Measurements from ENCODE around the gene STAT1. TPM values are rescaled to one million over a fixed set of nuclear protein-coding genes. Genes with fewer than 3 reads are reported as not detected.

The STAT1 gene
- total and polyA plus RNA-seq, 10 of the 15 experiments (the other 5 are each of a cell fraction or from before 2014, with no cell fraction given): 81.8 to 398 (median 307) TPM

DNA sequence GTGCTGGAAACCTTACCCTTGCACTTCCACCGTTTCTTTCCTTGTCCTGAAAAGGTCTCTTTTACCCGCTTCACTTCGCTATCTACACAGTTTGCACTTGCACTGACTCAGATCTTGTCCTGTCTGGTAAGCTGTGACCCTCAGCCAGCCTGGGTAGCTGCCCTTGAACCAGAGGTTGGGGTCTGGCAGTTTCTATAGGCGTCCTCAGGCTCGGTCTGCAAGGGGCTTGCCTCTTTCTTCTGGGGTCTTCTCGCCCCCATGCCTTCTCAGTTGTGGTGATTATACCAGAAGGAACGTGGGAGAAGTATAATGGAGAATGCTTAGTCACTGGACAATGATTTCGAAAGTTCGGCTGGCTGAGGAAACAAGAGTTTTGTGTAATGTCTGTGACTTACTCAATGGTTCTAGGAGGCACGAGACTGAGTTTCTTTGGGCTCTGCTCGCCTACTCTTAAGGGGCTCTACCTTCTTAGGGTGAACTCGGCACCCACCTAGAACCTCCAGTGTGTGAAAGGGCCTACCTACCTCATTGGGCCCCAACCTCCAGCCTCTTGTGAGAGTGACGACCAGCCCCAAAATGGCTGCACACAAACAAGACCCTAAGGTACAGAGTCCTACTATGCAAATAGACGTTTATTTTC, 6.9 kb upstream of the STAT1 start:
- ChIA-PET POLR2A (interaction anchor here (0.6 to 3.2 kb wide), 7 partner anchors 9 to 173 kb away, joined by 3 to 28 read pairs (median 7); partner anchors contain the start of gene STAT4), CTCF (interaction anchor here (1.0 to 2.2 kb wide), 3 partner anchors 9 to 31 kb away, joined by 3 to 8 read pairs (median 3); no protein-coding TSS in a partner anchor), SMC1A (ENCODE audit: uncharacterized antibody, unreplicated experiment) (interaction anchor here (1.4 to 2.7 kb wide), 5 partner anchors 10 to 139 kb away, joined by 4 to 16 read pairs (median 6); no protein-coding TSS in a partner anchor), RAD21 (ENCODE audit: unreplicated experiment) (interaction anchor here (1.1 to 3.1 kb wide), 4 partner anchors 9 to 139 kb away, joined by 3 to 18 read pairs (median 8); no protein-coding TSS in a partner anchor)
- ATAC-seq (peak; percentile 56), FAIRE-seq (peak; percentile 72), DNase-seq (ENCODE audit: low read depth, low spot score) (no peak)
- peak overlapping the region; percentile 100 for H3K9ac ChIP-seq (ENCODE audit: control insufficient read depth, insufficient read depth, low read length)
- peaks cover 24% of the 10 kb centered on the region for H3K79me2 ChIP-seq (ENCODE audit: control insufficient read depth, insufficient read depth, low read length)
- 2% methylated on average over 14 of the region's 14 CpGs for WGBS (ENCODE audit: insufficient coverage, insufficient replicate concordance, low lambda C conversion rate, missing lambda C conversion rate)
- in situ Hi-C loops (cut with MboI): no loop called here
- no peaks in the 10 kb centered on the region for H3K9me3 ChIP-seq (replicated peaks; ENCODE audit: control insufficient read depth, insufficient read depth, low read length)
- intact Hi-C loops (cut with micrococcal nuclease; ENCODE audit: unreplicated experiment): loop anchor here (1.0 kb wide), 1 partner anchor 10 kb away; no protein-coding TSS in a partner anchor
- no peaks in the 10 kb centered on the region for H3K36me3 ChIP-seq (ENCODE audit: control insufficient read depth in 2 of 2, insufficient read depth in 2 of 2, low read length in 1 of 2)
- peaks cover 45% of the 10 kb centered on the region for H3K4me1 ChIP-seq (ENCODE audit: control insufficient read depth, insufficient read depth, low read length)
- H2AFZ ChIP-seq (ENCODE audit: control insufficient read depth, low read depth, low read length): no peak overlapping the region
- no peaks in the 10 kb centered on the region for H4K20me1 ChIP-seq (ENCODE audit: control insufficient read depth, insufficient read depth)
- peak overlapping the region; percentile 69 for H3K4me3 ChIP-seq
- no peaks in the 10 kb centered on the region for H3K27me3 ChIP-seq (replicated peaks in 1 of 2; ENCODE audit: control insufficient read depth in 2 of 2, insufficient read depth in 2 of 2, low read length in 1 of 2)
- H3K4me2 ChIP-seq (ENCODE audit: control insufficient read depth, insufficient read depth): peak overlapping the region; percentile 98
- BruUV-seq (replicated peaks): TSS peak; percentile 87
- H3K27ac ChIP-seq (ENCODE audit: control insufficient read depth, insufficient read depth): peak overlapping the region; percentile 100
- TF ChIP-seq POLR2AphosphoS5 (IDR thresholded peaks at IDR 0.05; ENCODE audit: low read length) (peak; percentile 84), RAD21 (IDR thresholded peaks at IDR 0.05; ENCODE audit: insufficient read depth, low read depth, low read length) (no peak), FOXM1 (IDR thresholded peaks at IDR 0.05; ENCODE audit: low read depth, low read length) (no peak), RBBP5 (conservative IDR thresholded peaks at IDR 0.05) (no peak), TCF12 (IDR thresholded peaks at IDR 0.05; ENCODE audit: low read depth, low read length) (no peak), ZNF622 (IDR thresholded peaks at IDR 0.05) (no peak), TAF1 (IDR thresholded peaks at IDR 0.05; ENCODE audit: borderline replicate concordance, low read depth, low read length) (no peak), JUNB (IDR thresholded peaks at IDR 0.05) (peak; percentile 27; the same call in 1 of the 2 replicates), ASH2L (IDR thresholded peaks at IDR 0.05; ENCODE audit: borderline replicate concordance, low read depth) (no peak)
- TF ChIP-seq, protein P1, sequence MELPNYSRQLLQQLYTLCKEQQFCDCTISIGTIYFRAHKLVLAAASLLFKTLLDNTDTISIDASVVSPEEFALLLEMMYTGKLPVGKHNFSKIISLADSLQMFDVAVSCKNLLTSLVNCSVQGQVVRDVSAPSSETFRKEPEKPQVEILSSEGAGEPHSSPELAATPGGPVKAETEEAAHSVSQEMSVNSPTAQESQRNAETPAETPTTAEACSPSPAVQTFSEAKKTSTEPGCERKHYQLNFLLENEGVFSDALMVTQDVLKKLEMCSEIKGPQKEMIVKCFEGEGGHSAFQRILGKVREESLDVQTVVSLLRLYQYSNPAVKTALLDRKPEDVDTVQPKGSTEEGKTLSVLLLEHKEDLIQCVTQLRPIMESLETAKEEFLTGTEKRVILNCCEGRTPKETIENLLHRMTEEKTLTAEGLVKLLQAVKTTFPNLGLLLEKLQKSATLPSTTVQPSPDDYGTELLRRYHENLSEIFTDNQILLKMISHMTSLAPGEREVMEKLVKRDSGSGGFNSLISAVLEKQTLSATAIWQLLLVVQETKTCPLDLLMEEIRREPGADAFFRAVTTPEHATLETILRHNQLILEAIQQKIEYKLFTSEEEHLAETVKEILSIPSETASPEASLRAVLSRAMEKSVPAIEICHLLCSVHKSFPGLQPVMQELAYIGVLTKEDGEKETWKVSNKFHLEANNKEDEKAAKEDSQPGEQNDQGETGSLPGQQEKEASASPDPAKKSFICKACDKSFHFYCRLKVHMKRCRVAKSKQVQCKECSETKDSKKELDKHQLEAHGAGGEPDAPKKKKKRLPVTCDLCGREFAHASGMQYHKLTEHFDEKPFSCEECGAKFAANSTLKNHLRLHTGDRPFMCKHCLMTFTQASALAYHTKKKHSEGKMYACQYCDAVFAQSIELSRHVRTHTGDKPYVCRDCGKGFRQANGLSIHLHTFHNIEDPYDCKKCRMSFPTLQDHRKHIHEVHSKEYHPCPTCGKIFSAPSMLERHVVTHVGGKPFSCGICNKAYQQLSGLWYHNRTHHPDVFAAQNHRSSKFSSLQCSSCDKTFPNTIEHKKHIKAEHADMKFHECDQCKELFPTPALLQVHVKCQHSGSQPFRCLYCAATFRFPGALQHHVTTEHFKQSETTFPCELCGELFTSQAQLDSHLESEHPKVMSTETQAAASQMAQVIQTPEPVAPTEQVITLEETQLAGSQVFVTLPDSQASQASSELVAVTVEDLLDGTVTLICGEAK (IDR thresholded peaks at IDR 0.05; ENCODE audit: borderline replicate concordance): 0 out of 2 replicates have a peak, but pooled peaks have one; percentile 5
- TF ChIP-seq, protein P2, sequence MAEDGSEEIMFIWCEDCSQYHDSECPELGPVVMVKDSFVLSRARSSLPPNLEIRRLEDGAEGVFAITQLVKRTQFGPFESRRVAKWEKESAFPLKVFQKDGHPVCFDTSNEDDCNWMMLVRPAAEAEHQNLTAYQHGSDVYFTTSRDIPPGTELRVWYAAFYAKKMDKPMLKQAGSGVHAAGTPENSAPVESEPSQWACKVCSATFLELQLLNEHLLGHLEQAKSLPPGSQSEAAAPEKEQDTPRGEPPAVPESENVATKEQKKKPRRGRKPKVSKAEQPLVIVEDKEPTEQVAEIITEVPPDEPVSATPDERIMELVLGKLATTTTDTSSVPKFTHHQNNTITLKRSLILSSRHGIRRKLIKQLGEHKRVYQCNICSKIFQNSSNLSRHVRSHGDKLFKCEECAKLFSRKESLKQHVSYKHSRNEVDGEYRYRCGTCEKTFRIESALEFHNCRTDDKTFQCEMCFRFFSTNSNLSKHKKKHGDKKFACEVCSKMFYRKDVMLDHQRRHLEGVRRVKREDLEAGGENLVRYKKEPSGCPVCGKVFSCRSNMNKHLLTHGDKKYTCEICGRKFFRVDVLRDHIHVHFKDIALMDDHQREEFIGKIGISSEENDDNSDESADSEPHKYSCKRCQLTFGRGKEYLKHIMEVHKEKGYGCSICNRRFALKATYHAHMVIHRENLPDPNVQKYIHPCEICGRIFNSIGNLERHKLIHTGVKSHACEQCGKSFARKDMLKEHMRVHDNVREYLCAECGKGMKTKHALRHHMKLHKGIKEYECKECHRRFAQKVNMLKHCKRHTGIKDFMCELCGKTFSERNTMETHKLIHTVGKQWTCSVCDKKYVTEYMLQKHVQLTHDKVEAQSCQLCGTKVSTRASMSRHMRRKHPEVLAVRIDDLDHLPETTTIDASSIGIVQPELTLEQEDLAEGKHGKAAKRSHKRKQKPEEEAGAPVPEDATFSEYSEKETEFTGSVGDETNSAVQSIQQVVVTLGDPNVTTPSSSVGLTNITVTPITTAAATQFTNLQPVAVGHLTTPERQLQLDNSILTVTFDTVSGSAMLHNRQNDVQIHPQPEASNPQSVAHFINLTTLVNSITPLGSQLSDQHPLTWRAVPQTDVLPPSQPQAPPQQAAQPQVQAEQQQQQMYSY (CRISPR knock-in tag; IDR thresholded peaks at IDR 0.05): no peak
- TF ChIP-seq, protein P3, sequence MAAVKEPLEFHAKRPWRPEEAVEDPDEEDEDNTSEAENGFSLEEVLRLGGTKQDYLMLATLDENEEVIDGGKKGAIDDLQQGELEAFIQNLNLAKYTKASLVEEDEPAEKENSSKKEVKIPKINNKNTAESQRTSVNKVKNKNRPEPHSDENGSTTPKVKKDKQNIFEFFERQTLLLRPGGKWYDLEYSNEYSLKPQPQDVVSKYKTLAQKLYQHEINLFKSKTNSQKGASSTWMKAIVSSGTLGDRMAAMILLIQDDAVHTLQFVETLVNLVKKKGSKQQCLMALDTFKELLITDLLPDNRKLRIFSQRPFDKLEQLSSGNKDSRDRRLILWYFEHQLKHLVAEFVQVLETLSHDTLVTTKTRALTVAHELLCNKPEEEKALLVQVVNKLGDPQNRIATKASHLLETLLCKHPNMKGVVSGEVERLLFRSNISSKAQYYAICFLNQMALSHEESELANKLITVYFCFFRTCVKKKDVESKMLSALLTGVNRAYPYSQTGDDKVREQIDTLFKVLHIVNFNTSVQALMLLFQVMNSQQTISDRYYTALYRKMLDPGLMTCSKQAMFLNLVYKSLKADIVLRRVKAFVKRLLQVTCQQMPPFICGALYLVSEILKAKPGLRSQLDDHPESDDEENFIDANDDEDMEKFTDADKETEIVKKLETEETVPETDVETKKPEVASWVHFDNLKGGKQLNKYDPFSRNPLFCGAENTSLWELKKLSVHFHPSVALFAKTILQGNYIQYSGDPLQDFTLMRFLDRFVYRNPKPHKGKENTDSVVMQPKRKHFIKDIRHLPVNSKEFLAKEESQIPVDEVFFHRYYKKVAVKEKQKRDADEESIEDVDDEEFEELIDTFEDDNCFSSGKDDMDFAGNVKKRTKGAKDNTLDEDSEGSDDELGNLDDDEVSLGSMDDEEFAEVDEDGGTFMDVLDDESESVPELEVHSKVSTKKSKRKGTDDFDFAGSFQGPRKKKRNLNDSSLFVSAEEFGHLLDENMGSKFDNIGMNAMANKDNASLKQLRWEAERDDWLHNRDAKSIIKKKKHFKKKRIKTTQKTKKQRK (IDR thresholded peaks at IDR 0.05; ENCODE audit: low read depth, low read length): no peak

All from GM12878 (cell line).